SH-SY5Y (cell line): Measurements from ENCODE around the gene F5.

Experiments
- GATA2 ChIP-seq: IDR thresholded peaks from 2 replicates; pipeline ENCODE4 v1.6.1; 2011; ENCODE audit warnings: mild to moderate bottlenecking, low read depth, low read length
- GATA3 ChIP-seq: IDR thresholded peaks from 2 replicates; pipeline ENCODE4 v1.6.1; 2011; ENCODE audit warnings: low read depth, mild to moderate bottlenecking, low read length, moderate library complexity

DNA sequence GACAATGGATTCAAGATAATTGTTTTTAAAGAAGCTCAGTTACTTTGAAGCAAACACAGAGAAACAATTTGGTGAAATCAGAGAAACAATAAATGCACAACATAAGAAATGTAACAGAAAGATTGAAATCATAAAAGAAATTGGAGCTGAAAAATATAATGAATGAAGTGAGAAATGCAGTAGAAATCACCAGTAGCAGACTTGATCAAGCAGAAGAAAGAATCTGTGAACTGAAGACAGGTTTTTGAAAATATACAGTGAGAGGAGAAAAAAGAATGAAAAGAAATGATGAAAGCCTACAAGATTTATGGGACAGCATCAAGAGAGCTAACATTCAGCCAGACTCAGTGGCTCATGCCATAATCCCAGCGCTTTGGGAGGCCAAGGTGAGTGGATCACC, 47.9 kb upstream of the F5 start:
- TF ChIP-seq GATA2, result no peak
- no peak for TF ChIP-seq GATA3
